T-helper 2 cell treated with Interferon-gamma antibody and Interleukin-4, amounts not matched to agents 5 μg/mL and 100 μg/mL, for 36 hours (primary cell): ENCODE results near the gene AIFM3.

Source experiments
- DNase-seq: peaks from one replicate; pipeline ENCODE4 v3.0.0; 2021; ENCODE audit warnings: low spot score
- H3K27ac Mint-ChIP-seq: one replicate; pipeline ENCODE4 v1.8.0; 2021; ENCODE audit warnings: mild to moderate bottlenecking, mixed read lengths
- H3K27me3 Mint-ChIP-seq: one replicate; pipeline ENCODE4 v1.8.0; 2021; ENCODE audit warnings: low read depth, mixed read lengths
- H3K36me3 Mint-ChIP-seq: one replicate; pipeline ENCODE4 v1.8.0; 2021; ENCODE audit warnings: low read depth, mixed read lengths
- H3K4me1 Mint-ChIP-seq: one replicate; pipeline ENCODE4 v1.8.0; 2021; ENCODE audit warnings: low read depth, mixed read lengths
- H3K4me3 Mint-ChIP-seq: one replicate; pipeline ENCODE4 v1.8.0; 2022; ENCODE audit warnings: mild to moderate bottlenecking, moderate library complexity, mixed read lengths
- H3K9me3 Mint-ChIP-seq: one replicate; pipeline ENCODE4 v1.8.0; 2021; ENCODE audit warnings: mixed read lengths

The AIFM3 gene

GRCh38 chr22:20946991-20947390, 20.1 kb upstream of the AIFM3 start:
- H3K4me3 Mint-ChIP-seq: no peak overlapping the region
- no peaks in the 10 kb centered on the region for H3K27me3 Mint-ChIP-seq
- H3K36me3 Mint-ChIP-seq: peaks cover 28% of the 10 kb centered on the region

DNA sequence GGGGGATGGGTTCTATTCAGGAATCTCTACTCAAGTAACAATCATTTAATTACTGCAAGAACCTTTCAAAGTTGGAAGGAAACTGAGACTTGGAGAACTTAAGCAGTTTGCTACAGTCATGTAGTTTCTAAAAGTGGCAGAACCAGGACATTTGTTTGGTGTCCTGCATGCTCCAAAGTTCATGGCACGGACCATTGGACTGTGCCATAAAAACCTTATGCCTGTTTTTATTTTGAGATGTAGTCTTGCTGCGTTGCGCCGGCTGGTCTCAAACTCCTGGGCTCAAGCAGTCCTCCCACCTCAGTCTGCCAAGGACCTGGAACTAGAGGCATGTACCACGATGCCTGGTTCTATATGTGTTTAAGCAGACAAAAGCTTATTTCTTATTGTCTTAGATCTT, 18.6 kb upstream of the AIFM3 start:
- Mint-ChIP-seq H3K36me3 (peaks cover 28% of the 10 kb centered on the region), H3K4me1 (peaks cover 18% of the 10 kb centered on the region), H3K9me3 (no peaks in the 10 kb centered on the region), H3K27ac (no peak overlapping the region), H3K4me3 (no peak overlapping the region), H3K27me3 (no peaks in the 10 kb centered on the region)
- DNase-seq: no peak

More at GRCh38 chr22:20946991-20947390, 20.1 kb upstream of the AIFM3 start:
- no peak for DNase-seq
- H3K4me1 Mint-ChIP-seq: peaks cover 22% of the 10 kb centered on the region
- no peaks in the 10 kb centered on the region for H3K9me3 Mint-ChIP-seq
- no peak overlapping the region for H3K27ac Mint-ChIP-seq

DNA sequence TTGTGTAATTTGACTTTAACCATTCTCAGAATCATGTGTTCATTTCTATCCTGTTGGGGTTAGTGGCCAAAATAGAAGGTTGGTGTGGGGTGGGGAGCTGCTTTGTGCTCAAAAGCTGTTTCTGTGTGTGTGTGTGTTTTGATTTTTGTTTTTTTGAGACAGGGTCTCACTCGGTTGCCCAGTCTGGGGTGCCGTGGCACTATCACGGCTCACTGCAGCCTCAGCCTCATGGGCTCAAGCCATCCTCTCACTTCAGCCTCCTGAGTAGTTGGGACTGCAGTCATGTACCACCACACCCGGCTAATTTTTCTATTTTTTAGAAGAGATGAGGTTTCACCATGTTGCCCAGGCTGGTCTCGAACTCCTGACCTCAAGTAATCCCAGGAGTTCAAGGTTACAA, 18.1 kb upstream of the AIFM3 start:
- Mint-ChIP-seq H3K9me3 (no peaks in the 10 kb centered on the region), H3K4me1 (peaks cover 14% of the 10 kb centered on the region), H3K36me3 (peaks cover 33% of the 10 kb centered on the region), H3K27ac (no peak overlapping the region), H3K4me3 (no peak overlapping the region), H3K27me3 (no peaks in the 10 kb centered on the region)
- no peak for DNase-seq

DNA sequence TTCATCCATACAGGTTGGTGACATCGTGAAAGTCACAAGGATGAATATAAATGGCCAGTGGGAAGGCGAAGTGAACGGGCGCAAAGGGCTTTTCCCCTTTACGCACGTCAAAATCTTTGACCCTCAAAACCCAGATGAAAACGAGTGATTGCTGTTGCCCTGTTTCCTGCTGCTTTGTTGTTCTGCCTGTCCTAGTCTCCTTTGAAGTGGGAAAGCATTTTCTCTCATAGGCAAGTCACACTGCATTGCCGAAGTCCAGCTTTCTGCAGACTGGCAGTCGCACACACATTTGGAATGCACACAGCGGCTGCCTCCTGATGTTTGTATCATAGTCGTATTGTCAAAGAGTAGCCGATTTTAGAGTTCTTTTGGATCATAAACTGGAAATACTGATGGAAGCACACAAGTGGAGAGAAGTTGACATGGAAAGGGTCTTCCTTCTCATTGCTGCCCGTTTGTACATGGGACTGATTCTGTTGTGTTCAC, 17.3 kb upstream of the AIFM3 start:
- no peak for DNase-seq
- H3K4me3 Mint-ChIP-seq: no peak overlapping the region
- no peak overlapping the region for H3K27ac Mint-ChIP-seq
- peaks cover 36% of the 10 kb centered on the region for H3K36me3 Mint-ChIP-seq
- peaks cover 14% of the 10 kb centered on the region for H3K4me1 Mint-ChIP-seq
- H3K9me3 Mint-ChIP-seq: no peaks in the 10 kb centered on the region
- H3K27me3 Mint-ChIP-seq: no peaks in the 10 kb centered on the region

DNA sequence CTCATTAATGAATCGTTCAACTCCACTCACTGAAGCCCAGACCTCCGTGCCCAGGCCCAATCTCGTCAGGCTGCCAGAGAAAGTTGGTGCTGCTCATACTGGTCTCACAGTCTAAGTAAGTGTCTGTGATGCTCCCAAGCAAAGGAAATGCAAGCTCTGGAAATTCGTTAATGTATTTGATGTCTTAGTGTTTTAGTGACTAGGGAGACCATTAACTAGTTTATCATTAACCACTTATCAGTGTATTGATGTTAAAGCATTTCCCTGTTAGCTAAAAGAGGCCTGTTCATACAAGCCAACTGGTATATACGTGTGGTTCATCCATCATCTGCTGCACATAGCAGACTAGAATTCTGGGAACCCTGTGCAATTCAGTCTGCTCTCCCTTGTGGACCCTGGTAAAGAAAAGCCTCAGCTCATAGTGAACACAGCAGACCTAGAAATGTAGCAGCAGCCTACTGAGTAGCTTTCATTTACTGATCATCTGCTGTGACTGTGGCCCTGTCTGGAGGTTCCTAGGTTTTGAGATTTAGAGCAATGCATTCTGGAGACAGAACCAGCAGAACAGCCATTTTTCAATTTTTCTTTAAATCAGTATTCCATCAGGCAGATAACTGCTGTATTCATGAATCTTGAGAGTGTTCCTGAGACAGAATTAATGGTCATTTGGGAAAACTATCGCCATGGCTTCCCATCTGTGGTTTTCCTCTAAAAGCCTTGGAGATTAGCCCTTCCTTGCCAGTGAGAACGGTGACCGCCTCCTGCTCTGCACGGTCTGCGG, 15.7 kb upstream of the AIFM3 start:
- no peak overlapping the region for H3K4me3 Mint-ChIP-seq
- no peak for DNase-seq
- peaks cover 34% of the 10 kb centered on the region for H3K36me3 Mint-ChIP-seq
- peaks cover 16% of the 10 kb centered on the region for H3K4me1 Mint-ChIP-seq
- H3K27ac Mint-ChIP-seq: no peak overlapping the region
- peaks cover 2% of the 10 kb centered on the region for H3K27me3 Mint-ChIP-seq
- H3K9me3 Mint-ChIP-seq: no peaks in the 10 kb centered on the region

- H3K4me3 Mint-ChIP-seq: no peak overlapping the region
- peaks cover 6% of the 10 kb centered on the region for H3K27me3 Mint-ChIP-seq
- no peak overlapping the region for H3K27ac Mint-ChIP-seq
- H3K9me3 Mint-ChIP-seq: no peaks in the 10 kb centered on the region
- H3K36me3 Mint-ChIP-seq: peaks cover 29% of the 10 kb centered on the region
- no peak for DNase-seq
- H3K4me1 Mint-ChIP-seq: peaks cover 15% of the 10 kb centered on the region
These were observed 15.1 kb upstream of the AIFM3 start for GRCh38 chr22:20951932-20952380.

DNA sequence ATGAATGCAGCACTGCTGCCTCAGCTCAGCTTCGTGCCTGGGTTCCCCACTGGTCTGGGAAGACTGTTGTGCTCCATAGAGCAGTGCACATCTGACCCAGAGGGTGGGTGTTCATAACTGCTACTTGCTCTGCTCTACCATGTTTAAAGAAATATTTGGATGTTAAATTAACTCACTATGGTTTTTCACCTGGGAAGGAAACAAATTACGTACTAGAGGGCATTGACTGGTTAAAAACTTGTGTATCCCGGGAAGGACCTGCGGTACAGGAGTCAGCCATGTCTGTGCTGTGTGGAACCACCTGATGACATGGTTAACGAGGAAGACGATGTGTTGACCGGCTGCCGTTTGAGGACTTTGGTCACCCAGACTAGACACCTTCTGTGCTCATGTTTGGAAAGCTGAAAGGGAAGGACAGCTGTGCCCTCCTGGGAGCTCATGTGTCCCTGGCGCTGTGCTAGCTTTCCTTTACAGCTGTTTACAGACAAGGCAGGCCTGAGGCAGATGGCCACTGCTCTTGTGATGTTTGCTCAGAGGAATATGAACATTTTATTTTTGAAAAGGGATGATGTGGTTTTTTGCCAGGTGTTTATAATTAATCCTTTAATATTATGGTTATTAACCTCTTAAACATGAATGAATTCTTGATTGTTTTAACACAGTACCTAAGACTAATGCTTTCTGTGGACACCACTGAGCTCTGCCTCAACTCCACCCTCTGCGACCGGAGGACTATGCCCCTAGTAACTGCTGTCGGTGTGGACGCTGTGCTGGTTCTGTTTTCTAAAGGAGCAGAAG, 14.3 kb upstream of the AIFM3 start:
- Mint-ChIP-seq H3K36me3 (peaks cover 29% of the 10 kb centered on the region), H3K27ac (no peak overlapping the region), H3K9me3 (no peaks in the 10 kb centered on the region), H3K4me1 (peaks cover 14% of the 10 kb centered on the region), H3K27me3 (peaks cover 11% of the 10 kb centered on the region), H3K4me3 (no peak overlapping the region)
- DNase-seq: no peak

DNA sequence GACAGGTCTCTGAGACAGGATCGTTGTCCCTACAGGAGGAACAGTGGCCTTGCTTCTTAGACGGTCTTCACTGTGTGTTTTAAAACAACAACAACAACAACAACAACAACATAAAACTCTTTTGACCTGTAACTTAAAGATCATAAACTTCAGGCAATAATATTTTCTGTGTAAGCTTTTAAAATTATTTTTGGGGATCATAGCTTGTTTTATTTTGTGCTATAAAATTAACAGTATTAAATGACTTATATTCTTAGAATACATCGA, 13.8 kb upstream of the AIFM3 start:
- Mint-ChIP-seq H3K9me3 (no peaks in the 10 kb centered on the region), H3K36me3 (peaks cover 29% of the 10 kb centered on the region), H3K4me1 (peaks cover 13% of the 10 kb centered on the region), H3K27ac (no peak overlapping the region), H3K4me3 (no peak overlapping the region), H3K27me3 (peaks cover 17% of the 10 kb centered on the region)
- DNase-seq: no peak

GRCh38 chr22:20953668-20954500, 13.2 kb upstream of the AIFM3 start:
- no peak for DNase-seq
- H3K27ac Mint-ChIP-seq: no peak overlapping the region
- peaks cover 29% of the 10 kb centered on the region for H3K36me3 Mint-ChIP-seq

DNA sequence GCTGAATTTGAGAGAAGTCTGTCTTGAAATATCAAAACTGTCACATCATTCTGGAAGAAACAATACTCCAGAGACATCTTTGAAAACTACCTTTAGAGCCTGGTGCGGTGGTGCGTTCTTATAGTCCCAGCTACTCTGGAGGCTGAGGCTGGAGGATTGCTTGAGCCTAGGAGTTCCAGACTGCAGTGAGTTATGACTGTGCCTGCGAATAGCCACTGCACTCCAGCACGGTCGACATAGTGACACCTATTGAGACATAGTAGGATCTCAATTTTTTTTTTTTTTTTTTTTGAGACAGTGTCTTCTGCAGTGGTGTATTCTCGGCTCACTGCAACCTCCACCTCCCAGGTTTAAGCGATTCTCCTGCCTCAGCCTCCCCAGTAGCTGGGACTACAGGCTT, 11.5 kb upstream of the AIFM3 start:
- peaks cover 22% of the 10 kb centered on the region for H3K27me3 Mint-ChIP-seq
- no peaks in the 10 kb centered on the region for H3K9me3 Mint-ChIP-seq
- H3K36me3 Mint-ChIP-seq: peaks cover 19% of the 10 kb centered on the region
- no peak overlapping the region for H3K27ac Mint-ChIP-seq
- DNase-seq: no peak
- H3K4me3 Mint-ChIP-seq: no peak overlapping the region
- peaks cover 7% of the 10 kb centered on the region for H3K4me1 Mint-ChIP-seq

More at GRCh38 chr22:20953668-20954500, 13.2 kb upstream of the AIFM3 start:
- Mint-ChIP-seq H3K9me3 (no peaks in the 10 kb centered on the region), H3K4me1 (peaks cover 13% of the 10 kb centered on the region), H3K4me3 (no peak overlapping the region), H3K27me3 (peaks cover 19% of the 10 kb centered on the region)

DNA sequence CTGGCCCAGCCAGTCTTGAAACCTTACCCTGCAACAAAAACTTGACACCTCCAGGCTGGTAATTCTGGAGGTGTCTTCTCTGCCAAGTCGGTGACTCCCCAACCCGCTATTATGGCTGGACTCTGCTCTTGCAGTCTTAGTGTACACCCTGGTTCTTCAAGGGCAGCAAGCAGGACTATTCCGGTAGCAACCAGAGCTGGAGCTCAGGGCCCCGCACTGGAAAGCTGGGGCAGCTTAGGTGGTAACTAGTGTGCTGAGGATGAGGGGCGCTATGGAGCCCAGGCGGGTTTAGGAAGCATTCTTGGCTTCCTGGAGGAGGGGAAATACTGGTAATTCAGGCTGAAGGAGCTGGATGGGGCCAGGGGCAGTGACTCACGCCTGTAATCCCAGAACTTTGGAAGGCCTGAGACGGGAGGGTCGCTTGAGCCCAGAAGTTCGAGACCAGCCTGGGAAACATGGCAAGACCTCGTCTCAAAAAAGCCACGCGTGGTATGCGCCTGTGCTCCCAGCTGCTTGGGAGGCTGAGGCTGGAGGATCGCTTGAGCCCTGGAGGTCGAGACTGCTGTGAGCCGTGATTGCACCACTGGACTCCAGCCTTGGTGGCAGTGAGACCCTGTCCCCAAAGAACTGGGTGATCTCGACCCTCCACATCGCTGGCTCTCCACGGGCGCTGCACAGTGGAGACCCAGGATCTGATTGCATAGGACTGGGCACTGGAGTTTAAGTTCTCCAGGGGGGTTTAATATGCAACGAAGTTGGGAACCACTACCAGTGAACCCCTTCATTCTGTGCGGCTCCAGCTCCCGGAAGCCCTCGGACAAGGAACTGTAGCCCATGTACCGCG, 10.6 kb upstream of the AIFM3 start:
- Mint-ChIP-seq H3K4me3 (peak overlapping the region; percentile 51), H3K27me3 (peaks cover 22% of the 10 kb centered on the region), H3K9me3 (no peaks in the 10 kb centered on the region), H3K4me1 (peaks cover 7% of the 10 kb centered on the region), H3K27ac (no peak overlapping the region), H3K36me3 (peaks cover 13% of the 10 kb centered on the region)
- DNase-seq: no peak

- peaks cover 12% of the 10 kb centered on the region for H3K36me3 Mint-ChIP-seq
- H3K27me3 Mint-ChIP-seq: peaks cover 25% of the 10 kb centered on the region
- DNase-seq: no peak
- no peaks in the 10 kb centered on the region for H3K9me3 Mint-ChIP-seq
- H3K4me1 Mint-ChIP-seq: peaks cover 9% of the 10 kb centered on the region
- H3K4me3 Mint-ChIP-seq: peak overlapping the region; percentile 56
- no peak overlapping the region for H3K27ac Mint-ChIP-seq
These were observed 9.9 kb upstream of the AIFM3 start for GRCh38 chr22:20957102-20957682.
